A673 (cell line): ENCODE data around the gene SCRN1.

Experiments used
- EZH2 ChIP-seq: fragments of 200-600 bp; sonication (generic); IDR thresholded peaks from 2 replicates; pipeline ENCODE4 v1.6.1; 2017; ENCODE audit warnings: borderline replicate concordance, low read depth, mild to moderate bottlenecking, mixed read lengths, antibody characterized with exemption, low read length; ENCODE audit not compliant: poor library complexity, severe bottlenecking
- TF ChIP-seq, protein P1 (sequence below): fragments of 300-800, 200-600 bp; sonication (generic); conservative IDR thresholded peaks from 2 replicates; pipeline ENCODE4 v1.5.1; 2017; ENCODE audit warnings: low read depth, mild to moderate bottlenecking, antibody characterized with exemption, low read length, moderate library complexity, mixed read lengths

DNA sequence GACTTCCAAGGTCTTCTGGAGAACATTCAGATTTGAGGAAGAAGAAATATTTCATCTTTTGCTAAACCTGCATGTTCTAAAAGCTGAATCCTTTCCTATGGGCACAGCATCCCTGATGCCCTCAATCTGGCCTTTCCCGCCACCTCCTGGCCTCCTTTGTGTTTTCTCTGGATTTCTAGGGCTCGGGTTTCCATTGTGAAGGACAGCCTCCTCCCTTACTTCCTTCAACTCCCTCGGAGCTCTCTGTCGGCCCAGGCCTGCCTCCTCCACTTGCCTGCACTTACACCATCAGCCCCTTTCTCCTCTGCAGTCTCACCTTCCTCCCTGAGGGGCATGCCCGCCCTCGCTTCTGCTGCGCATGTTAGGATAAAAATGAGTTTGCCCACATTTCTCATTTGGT is 107.9 kb downstream of the SCRN1 start:
- TF ChIP-seq, protein P1, sequence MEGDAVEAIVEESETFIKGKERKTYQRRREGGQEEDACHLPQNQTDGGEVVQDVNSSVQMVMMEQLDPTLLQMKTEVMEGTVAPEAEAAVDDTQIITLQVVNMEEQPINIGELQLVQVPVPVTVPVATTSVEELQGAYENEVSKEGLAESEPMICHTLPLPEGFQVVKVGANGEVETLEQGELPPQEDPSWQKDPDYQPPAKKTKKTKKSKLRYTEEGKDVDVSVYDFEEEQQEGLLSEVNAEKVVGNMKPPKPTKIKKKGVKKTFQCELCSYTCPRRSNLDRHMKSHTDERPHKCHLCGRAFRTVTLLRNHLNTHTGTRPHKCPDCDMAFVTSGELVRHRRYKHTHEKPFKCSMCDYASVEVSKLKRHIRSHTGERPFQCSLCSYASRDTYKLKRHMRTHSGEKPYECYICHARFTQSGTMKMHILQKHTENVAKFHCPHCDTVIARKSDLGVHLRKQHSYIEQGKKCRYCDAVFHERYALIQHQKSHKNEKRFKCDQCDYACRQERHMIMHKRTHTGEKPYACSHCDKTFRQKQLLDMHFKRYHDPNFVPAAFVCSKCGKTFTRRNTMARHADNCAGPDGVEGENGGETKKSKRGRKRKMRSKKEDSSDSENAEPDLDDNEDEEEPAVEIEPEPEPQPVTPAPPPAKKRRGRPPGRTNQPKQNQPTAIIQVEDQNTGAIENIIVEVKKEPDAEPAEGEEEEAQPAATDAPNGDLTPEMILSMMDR = no peak
- no peak for TF ChIP-seq EZH2
